ENCODE data around the gene ATP1A4.
A peak's percentile ranks its signal among the peaks of the same experiment; 100 is the strongest.
"Not testable (repeated sequence)": the region's sequence is repeated elsewhere in the genome, so short reads cannot be mapped to it uniquely, and the experiment has no call there.

Gene ATP1A4

GRCh38 chr1:160124705-160125478 is 26.5 kb upstream of the ATP1A4 start:
- DNase-seq: no peak

GRCh38 chr1:160125746-160126145 is 25.7 kb upstream of the ATP1A4 start:
- no peak for DNase-seq

GRCh38 chr1:160126342-160126741 is 25.1 kb upstream of the ATP1A4 start:
- DNase-seq: not testable (repeated sequence)

GRCh38 chr1:160127381-160127780 is 24.0 kb upstream of the ATP1A4 start:
- DNase-seq: no peak

GRCh38 chr1:160127865-160128523 is 23.4 kb upstream of the ATP1A4 start:
- no peak for DNase-seq

GRCh38 chr1:160128636-160129035 is 22.8 kb upstream of the ATP1A4 start:
- DNase-seq: no peak

GRCh38 chr1:160129046-160129445 is 22.4 kb upstream of the ATP1A4 start:
- DNase-seq: no peak

- no peak for DNase-seq
Measured at GRCh38 chr1:160129558-160129957, 21.8 kb upstream of the ATP1A4 start.

- no peak for DNase-seq
Measured at GRCh38 chr1:160129966-160130365, 21.4 kb upstream of the ATP1A4 start.

GRCh38 chr1:160130486-160130885 is 20.9 kb upstream of the ATP1A4 start:
- DNase-seq: no peak

- no peak for DNase-seq
Measured at GRCh38 chr1:160130939-160131338, 20.5 kb upstream of the ATP1A4 start.

GRCh38 chr1:160131803-160132565 is 19.4 kb upstream of the ATP1A4 start:
- DNase-seq: no peak

- no peak for DNase-seq
Measured at GRCh38 chr1:160133990-160134770, 17.2 kb upstream of the ATP1A4 start.

- no peak for DNase-seq
Measured at GRCh38 chr1:160134791-160135572, 16.4 kb upstream of the ATP1A4 start.

- DNase-seq: no peak
Measured at GRCh38 chr1:160136121-160136925, 15.1 kb upstream of the ATP1A4 start.

- no peak for DNase-seq
Measured at GRCh38 chr1:160136926-160137200, 14.5 kb upstream of the ATP1A4 start.

GRCh38 chr1:160137216-160137862 is 14.1 kb upstream of the ATP1A4 start:
- peak in 1 of 2 experiments; percentile 33 for DNase-seq

- no peak for DNase-seq
Measured at GRCh38 chr1:160139840-160140239, 11.6 kb upstream of the ATP1A4 start.

- DNase-seq: no peak
Measured at GRCh38 chr1:160143695-160144094, 7.7 kb upstream of the ATP1A4 start.

- no peak for DNase-seq
Measured at GRCh38 chr1:160144921-160145320, 6.5 kb upstream of the ATP1A4 start.

- DNase-seq: no peak
Measured at GRCh38 chr1:160146107-160146506, 5.3 kb upstream of the ATP1A4 start.
